Activated CD8-positive, alpha-beta T cell treated with anti-CD3 and anti-CD28 coated beads for 36 hours (primary cell): ENCODE data around the gene FAP. TPM values are rescaled to one million over a fixed set of nuclear protein-coding genes. Genes with fewer than 3 reads are reported as not detected.

Experiments used
- ATAC-seq: fragments of 200-7000 bp; cut with Tn5 transposase; one replicate; pipeline ENCODE4 v1.10.0; 2021; ENCODE audit warnings: mild to moderate bottlenecking, moderate library complexity
- CTCF ChIA-PET: fragments of 350-600 bp; sonication (Branson Sonifier 250); formaldehyde crosslinking; loops from one replicate; lab custom pipeline; 2021; ENCODE audit warnings: antibody characterized with exemption; lab: Charles Lee
- POLR2A ChIA-PET: fragments of 350-600 bp; sonication (Branson Sonifier 250); formaldehyde crosslinking; loops from one replicate; lab custom pipeline; 2021; ENCODE audit warnings: antibody characterized with exemption; lab: Charles Lee
- DNase-seq: peaks from one replicate; pipeline ENCODE4 v3.0.0-alpha.2; 2020
- H3K27ac Mint-ChIP-seq: one replicate; pipeline ENCODE4 v1.8.0; 2021; ENCODE audit warnings: mild to moderate bottlenecking, mixed read lengths
- H3K27me3 Mint-ChIP-seq: one replicate; pipeline ENCODE4 v1.8.0; 2021; ENCODE audit warnings: mixed read lengths
- H3K36me3 Mint-ChIP-seq: one replicate; pipeline ENCODE4 v1.8.0; 2021; ENCODE audit warnings: low read depth, mixed read lengths
- H3K4me1 Mint-ChIP-seq: one replicate; pipeline ENCODE4 v1.8.0; 2021; ENCODE audit warnings: low read depth, mixed read lengths
- H3K4me3 Mint-ChIP-seq: one replicate; pipeline ENCODE4 v1.8.0; 2021; ENCODE audit warnings: mild to moderate bottlenecking, moderate library complexity, mixed read lengths
- H3K9me3 Mint-ChIP-seq: one replicate; pipeline ENCODE4 v1.8.0; 2021; ENCODE audit warnings: mixed read lengths
- intact Hi-C: fragments of 100-400 bp; cut with micrococcal nuclease; formaldehyde crosslinking; loops from one replicate; pipeline ENCODE4 v1.10.0; 2022
- total RNA-seq, 2 experiments: library from RNA; stranded (reverse); gene quantifications; one replicate each; pipeline ENCODE4 v1.2.3, GENCODE V29; 2021
- TF ChIP-seq, protein P1 (sequence below): fragments of 200-600 bp; IDR thresholded peaks from one replicate; pipeline ENCODE4 v1.8.0; 2022; ENCODE audit warnings: antibody characterized with exemption, mild to moderate bottlenecking

The FAP gene
- total RNA-seq, 2 experiments from 2014 or later, result not detected

DNA sequence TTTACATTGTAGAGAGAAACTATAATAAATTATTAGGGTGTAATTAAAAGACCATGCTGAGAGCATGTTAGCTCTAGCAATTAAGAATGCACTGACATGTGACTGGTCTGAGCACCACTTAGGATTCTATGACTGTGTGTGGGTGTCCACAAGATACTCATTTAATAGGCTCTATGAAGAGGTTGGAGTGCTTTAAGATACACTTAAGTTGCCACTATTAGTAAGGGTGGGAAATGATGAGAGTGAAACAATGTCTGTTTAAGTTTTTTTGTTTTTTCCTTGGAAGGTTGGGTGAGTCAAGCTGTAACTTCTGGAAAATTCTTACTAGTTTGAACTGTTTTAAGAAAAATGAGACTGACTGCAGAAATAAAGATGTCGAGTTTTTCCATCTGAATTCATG lies 1.8 kb upstream of the FAP start:
- TF ChIP-seq, protein P1, sequence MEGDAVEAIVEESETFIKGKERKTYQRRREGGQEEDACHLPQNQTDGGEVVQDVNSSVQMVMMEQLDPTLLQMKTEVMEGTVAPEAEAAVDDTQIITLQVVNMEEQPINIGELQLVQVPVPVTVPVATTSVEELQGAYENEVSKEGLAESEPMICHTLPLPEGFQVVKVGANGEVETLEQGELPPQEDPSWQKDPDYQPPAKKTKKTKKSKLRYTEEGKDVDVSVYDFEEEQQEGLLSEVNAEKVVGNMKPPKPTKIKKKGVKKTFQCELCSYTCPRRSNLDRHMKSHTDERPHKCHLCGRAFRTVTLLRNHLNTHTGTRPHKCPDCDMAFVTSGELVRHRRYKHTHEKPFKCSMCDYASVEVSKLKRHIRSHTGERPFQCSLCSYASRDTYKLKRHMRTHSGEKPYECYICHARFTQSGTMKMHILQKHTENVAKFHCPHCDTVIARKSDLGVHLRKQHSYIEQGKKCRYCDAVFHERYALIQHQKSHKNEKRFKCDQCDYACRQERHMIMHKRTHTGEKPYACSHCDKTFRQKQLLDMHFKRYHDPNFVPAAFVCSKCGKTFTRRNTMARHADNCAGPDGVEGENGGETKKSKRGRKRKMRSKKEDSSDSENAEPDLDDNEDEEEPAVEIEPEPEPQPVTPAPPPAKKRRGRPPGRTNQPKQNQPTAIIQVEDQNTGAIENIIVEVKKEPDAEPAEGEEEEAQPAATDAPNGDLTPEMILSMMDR, result no peak
- DNase-seq (no peak), ATAC-seq (no peak)
- Mint-ChIP-seq H3K9me3 (no peaks in the 10 kb centered on the region), H3K4me1 (no peaks in the 10 kb centered on the region), H3K27me3 (peaks cover 17% of the 10 kb centered on the region), H3K36me3 (no peaks in the 10 kb centered on the region), H3K4me3 (no peak overlapping the region), H3K27ac (no peak overlapping the region)
- intact Hi-C loops, result no loop called here
- ChIA-PET POLR2A (no interaction called here), CTCF (no interaction called here)

DNA sequence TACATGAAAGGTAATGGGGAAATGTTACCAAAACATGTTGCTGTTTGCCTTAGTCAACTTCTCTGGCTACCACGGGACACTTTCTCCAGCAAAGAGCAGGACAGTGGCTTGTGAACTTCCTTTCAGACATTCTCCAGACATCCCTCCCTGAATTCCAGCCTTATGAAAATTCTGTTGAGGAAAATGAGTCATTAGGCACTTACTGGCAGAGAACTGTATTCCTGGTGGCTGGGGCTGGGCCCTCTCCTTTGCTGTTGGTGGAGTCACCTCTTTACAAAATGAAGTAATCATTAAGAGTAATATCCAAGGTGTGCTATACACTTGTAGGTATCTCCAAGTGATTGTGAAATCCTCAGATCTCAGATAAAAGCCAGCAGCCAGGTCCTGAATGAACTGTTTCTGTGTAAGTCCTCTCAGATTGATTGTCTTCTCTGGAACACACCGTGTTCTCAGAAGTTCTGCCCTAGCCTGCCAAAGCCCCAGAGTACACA lies 1.3 kb upstream of the FAP start:
- H3K4me1 Mint-ChIP-seq, result no peaks in the 10 kb centered on the region
- ChIA-PET CTCF (no interaction called here), POLR2A (no interaction called here)
- peaks cover 20% of the 10 kb centered on the region for H3K27me3 Mint-ChIP-seq
- no peak overlapping the region for H3K4me3 Mint-ChIP-seq
- no peaks in the 10 kb centered on the region for H3K36me3 Mint-ChIP-seq
- ATAC-seq (no peak), DNase-seq (no peak)
- intact Hi-C loops, result no loop called here
- H3K27ac Mint-ChIP-seq, result no peak overlapping the region
- TF ChIP-seq, protein P1, result no peak
- no peaks in the 10 kb centered on the region for H3K9me3 Mint-ChIP-seq

DNA sequence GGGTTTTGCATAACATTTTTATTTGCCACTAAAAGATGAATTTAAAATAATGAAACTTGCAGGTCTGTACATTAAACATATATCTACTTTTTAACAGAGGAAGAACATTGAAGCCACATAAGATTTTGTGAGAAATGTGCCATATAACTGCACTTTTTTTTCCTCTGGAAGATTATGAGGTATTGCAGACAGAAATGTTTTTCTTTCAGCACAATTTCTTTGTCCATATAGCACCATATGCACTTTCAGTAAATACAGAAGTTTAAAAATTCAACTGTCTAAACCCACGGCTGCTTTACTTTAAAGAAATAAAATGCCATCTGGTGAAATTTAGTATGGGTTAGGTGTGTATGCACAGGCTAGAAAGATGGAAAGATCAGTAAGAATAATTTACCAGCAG lies 470 bp upstream of the FAP start:
- no peak overlapping the region for H3K27ac Mint-ChIP-seq
- no peaks in the 10 kb centered on the region for H3K36me3 Mint-ChIP-seq
- ChIA-PET CTCF (interaction anchor here (3.4 kb wide), 1 partner anchor 12 kb away, joined by 10 read pairs; no protein-coding TSS in a partner anchor), POLR2A (no interaction called here)
- H3K9me3 Mint-ChIP-seq, result no peaks in the 10 kb centered on the region
- no peak overlapping the region for H3K4me3 Mint-ChIP-seq
- DNase-seq (no peak), ATAC-seq (no peak)
- no peaks in the 10 kb centered on the region for H3K4me1 Mint-ChIP-seq
- TF ChIP-seq, protein P1, result no peak
- H3K27me3 Mint-ChIP-seq, result peaks cover 17% of the 10 kb centered on the region
- intact Hi-C loops, result no loop called here

- Mint-ChIP-seq H3K4me1 (no peaks in the 10 kb centered on the region), H3K9me3 (no peaks in the 10 kb centered on the region), H3K27ac (no peak overlapping the region), H3K27me3 (peaks cover 16% of the 10 kb centered on the region), H3K36me3 (no peaks in the 10 kb centered on the region), H3K4me3 (no peak overlapping the region)
- intact Hi-C loops, result no loop called here
- TF ChIP-seq, protein P1, result no peak
- DNase-seq (no peak), ATAC-seq (no peak)
- CTCF ChIA-PET, result interaction anchor here (0.7 to 4.1 kb wide), 5 partner anchors 11 to 56 kb away, joined by 3 to 29 read pairs (median 9); no protein-coding TSS in a partner anchor
- POLR2A ChIA-PET, result interaction anchor here (1.4 kb wide), 1 partner anchor 15 kb away, joined by 3 read pairs; no protein-coding TSS in a partner anchor
Measured at GRCh38 chr2:162242586-162243280, 512 bp downstream of the FAP start.

GRCh38 chr2:162241571-162241970 lies 1.7 kb downstream of the FAP start:
- POLR2A ChIA-PET, result interaction anchor here (1.4 kb wide), 1 partner anchor 14 kb away, joined by 3 read pairs; no protein-coding TSS in a partner anchor
- H3K4me3 Mint-ChIP-seq, result no peak overlapping the region
- H3K36me3 Mint-ChIP-seq, result no peaks in the 10 kb centered on the region
- CTCF ChIA-PET, result interaction anchor here (1.4 to 4.1 kb wide), 5 partner anchors 10 to 88 kb away, joined by 3 to 29 read pairs (median 9); no protein-coding TSS in a partner anchor
- ATAC-seq (no peak), DNase-seq (no peak)
- H3K27me3 Mint-ChIP-seq, result peaks cover 14% of the 10 kb centered on the region
- H3K4me1 Mint-ChIP-seq, result no peaks in the 10 kb centered on the region
- intact Hi-C loops, result no loop called here
- TF ChIP-seq, protein P1, result no peak
- H3K27ac Mint-ChIP-seq, result no peak overlapping the region
- H3K9me3 Mint-ChIP-seq, result no peaks in the 10 kb centered on the region
